ENCODE results near the gene GKN1. TPM values are rescaled to one million over a fixed set of nuclear protein-coding genes. Genes with fewer than 3 reads are reported as not detected.

GKN1 gene
- total RNA-seq, 1 experiment from 2014 or later: not detected

DNA sequence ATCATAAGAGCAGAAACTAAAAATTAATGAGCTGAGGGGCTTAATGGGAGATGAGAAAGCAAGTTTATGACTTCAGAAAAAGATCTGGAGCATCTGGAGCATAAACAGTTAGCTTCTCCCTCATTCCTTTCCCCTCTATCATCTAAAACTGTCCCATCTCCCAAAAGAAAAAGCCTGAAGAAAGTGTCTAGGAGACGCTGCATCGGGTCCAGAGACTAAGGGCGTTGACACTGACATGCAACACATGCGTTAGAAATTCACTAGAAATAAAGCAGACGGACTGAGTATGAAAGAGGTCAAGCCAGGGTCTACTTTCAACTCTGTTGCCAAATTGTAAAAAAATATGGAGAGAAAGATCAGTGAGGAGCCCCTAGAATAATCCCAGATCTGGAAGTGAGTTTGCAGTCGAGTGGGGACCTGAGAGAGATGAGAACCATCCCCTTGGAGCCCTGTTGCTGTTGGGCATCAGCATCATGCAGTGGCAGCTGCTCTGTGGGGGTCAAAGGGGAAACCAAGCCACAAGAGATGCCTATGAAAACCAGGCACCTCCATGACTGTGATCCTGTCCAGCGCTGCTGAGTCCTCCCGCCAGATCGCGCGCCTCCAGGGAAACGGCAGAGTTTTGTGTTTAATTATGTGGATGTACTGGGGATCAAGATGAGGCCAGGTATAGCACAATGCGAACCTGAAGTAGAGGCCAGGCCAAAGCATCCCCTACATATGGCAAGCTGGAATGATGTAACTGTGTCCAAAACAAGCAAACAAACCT lies 52.4 kb downstream of the GKN1 start:
- Mint-ChIP-seq H3K4me3 (ENCODE audit: unreplicated experiment) (no peak overlapping the region), H3K27ac (ENCODE audit: low read depth, unreplicated experiment) (no peak overlapping the region), H3K9me3 (ENCODE audit: unreplicated experiment) (no peaks in the 10 kb centered on the region), H3K4me1 (ENCODE audit: insufficient read depth, unreplicated experiment) (peaks cover 5% of the 10 kb centered on the region), H3K36me3 (ENCODE audit: insufficient read depth, unreplicated experiment) (no peaks in the 10 kb centered on the region), H3K27me3 (ENCODE audit: insufficient read depth, unreplicated experiment) (no peaks in the 10 kb centered on the region)
- ChIA-PET POLR2A (interaction anchor here (0.7 kb wide), 1 partner anchor 36 kb away, joined by 3 read pairs; no protein-coding TSS in a partner anchor), CTCF (interaction anchor here (0.6 to 1.2 kb wide), 7 partner anchors 12 to 689 kb away, joined by 3 to 4 read pairs (median 3); no protein-coding TSS in a partner anchor)
- no peak for DNase-seq (ENCODE audit: unreplicated experiment)
- TF ChIP-seq, protein P1, sequence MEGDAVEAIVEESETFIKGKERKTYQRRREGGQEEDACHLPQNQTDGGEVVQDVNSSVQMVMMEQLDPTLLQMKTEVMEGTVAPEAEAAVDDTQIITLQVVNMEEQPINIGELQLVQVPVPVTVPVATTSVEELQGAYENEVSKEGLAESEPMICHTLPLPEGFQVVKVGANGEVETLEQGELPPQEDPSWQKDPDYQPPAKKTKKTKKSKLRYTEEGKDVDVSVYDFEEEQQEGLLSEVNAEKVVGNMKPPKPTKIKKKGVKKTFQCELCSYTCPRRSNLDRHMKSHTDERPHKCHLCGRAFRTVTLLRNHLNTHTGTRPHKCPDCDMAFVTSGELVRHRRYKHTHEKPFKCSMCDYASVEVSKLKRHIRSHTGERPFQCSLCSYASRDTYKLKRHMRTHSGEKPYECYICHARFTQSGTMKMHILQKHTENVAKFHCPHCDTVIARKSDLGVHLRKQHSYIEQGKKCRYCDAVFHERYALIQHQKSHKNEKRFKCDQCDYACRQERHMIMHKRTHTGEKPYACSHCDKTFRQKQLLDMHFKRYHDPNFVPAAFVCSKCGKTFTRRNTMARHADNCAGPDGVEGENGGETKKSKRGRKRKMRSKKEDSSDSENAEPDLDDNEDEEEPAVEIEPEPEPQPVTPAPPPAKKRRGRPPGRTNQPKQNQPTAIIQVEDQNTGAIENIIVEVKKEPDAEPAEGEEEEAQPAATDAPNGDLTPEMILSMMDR (IDR thresholded peaks at IDR 0.05; ENCODE audit: unreplicated experiment): no peak
- no TSS peak for BruUV-seq (replicated peaks)
- intact Hi-C loops (cut with micrococcal nuclease): loop anchor here (1.0 to 10.0 kb wide), 2 partner anchors 280 to 688 kb away; no protein-coding TSS in a partner anchor

Other genes with a start within 250 kb of the GKN1 start
- 0.93 TPM in 2 replicates for gene ARHGAP25, start 239.8 kb upstream of the GKN1 start, total RNA-seq (2022)
- not detected in 2 replicates for gene BMP10, start 103.2 kb upstream of the GKN1 start, total RNA-seq (2022)
- gene GKN2, start 21.7 kb upstream of the GKN1 start, total RNA-seq (2022): not detected in 2 replicates
- 33.1 and 33.8 TPM in 2 replicates for gene ANTXR1, start 38.5 kb downstream of the GKN1 start, total RNA-seq (2022)

Data from MCF 10A (cell line).